ENCODE results near the gene CELA1.

DNA sequence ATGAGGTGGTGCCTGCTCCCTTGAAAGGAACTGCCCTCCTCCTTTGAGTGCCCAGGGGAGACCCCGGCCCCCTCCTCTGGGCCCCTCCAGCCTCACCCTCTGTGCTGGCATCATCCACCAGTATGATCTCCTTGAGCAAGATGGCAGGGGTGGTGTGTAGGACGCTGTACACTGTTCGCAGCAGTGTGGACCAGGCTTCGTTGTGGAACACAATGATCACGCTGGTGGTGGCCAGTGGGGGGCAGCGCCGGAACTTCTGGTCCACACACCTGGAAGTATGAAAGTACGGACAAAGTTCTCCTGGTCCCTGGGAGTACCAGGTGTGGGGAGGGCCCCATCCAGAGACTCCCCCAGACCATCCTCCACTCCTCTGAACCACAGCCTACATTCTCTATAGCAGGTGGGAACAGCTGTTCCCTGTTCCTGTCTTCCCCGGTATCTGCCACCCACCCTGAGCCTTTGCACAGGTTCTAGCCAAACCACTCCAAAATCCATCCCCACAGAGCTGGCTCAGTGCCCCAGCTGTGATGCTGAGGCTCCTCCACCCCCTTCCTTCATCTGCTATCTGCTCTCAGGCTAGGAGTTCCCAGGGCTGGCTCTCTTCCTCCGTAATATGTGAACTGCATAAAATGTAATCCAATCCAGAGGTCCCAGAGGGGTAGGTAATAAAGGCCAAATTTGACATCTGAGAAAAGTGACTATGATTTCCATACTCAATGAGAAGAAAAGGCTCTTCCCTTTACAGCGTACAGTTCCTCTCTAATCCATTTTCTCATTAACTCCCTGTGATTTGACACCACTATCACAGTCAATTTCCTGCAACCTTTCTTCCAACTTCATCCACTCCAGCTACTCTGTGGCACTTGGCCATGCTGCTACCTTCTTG is 30.9 kb upstream of the CELA1 start:
- TF ChIP-seq, protein P1, sequence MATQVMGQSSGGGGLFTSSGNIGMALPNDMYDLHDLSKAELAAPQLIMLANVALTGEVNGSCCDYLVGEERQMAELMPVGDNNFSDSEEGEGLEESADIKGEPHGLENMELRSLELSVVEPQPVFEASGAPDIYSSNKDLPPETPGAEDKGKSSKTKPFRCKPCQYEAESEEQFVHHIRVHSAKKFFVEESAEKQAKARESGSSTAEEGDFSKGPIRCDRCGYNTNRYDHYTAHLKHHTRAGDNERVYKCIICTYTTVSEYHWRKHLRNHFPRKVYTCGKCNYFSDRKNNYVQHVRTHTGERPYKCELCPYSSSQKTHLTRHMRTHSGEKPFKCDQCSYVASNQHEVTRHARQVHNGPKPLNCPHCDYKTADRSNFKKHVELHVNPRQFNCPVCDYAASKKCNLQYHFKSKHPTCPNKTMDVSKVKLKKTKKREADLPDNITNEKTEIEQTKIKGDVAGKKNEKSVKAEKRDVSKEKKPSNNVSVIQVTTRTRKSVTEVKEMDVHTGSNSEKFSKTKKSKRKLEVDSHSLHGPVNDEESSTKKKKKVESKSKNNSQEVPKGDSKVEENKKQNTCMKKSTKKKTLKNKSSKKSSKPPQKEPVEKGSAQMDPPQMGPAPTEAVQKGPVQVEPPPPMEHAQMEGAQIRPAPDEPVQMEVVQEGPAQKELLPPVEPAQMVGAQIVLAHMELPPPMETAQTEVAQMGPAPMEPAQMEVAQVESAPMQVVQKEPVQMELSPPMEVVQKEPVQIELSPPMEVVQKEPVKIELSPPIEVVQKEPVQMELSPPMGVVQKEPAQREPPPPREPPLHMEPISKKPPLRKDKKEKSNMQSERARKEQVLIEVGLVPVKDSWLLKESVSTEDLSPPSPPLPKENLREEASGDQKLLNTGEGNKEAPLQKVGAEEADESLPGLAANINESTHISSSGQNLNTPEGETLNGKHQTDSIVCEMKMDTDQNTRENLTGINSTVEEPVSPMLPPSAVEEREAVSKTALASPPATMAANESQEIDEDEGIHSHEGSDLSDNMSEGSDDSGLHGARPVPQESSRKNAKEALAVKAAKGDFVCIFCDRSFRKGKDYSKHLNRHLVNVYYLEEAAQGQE (IDR thresholded peaks at IDR 0.05; ENCODE audit: insufficient replicate concordance, low read depth): no peak
- TF ChIP-seq POLR2AphosphoS5 (IDR thresholded peaks at IDR 0.05; ENCODE audit: low read depth): no peak
- TF ChIP-seq, protein P2, sequence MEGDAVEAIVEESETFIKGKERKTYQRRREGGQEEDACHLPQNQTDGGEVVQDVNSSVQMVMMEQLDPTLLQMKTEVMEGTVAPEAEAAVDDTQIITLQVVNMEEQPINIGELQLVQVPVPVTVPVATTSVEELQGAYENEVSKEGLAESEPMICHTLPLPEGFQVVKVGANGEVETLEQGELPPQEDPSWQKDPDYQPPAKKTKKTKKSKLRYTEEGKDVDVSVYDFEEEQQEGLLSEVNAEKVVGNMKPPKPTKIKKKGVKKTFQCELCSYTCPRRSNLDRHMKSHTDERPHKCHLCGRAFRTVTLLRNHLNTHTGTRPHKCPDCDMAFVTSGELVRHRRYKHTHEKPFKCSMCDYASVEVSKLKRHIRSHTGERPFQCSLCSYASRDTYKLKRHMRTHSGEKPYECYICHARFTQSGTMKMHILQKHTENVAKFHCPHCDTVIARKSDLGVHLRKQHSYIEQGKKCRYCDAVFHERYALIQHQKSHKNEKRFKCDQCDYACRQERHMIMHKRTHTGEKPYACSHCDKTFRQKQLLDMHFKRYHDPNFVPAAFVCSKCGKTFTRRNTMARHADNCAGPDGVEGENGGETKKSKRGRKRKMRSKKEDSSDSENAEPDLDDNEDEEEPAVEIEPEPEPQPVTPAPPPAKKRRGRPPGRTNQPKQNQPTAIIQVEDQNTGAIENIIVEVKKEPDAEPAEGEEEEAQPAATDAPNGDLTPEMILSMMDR (IDR thresholded peaks at IDR 0.05; ENCODE audit: insufficient read depth, low read length): no peak
- TF ChIP-seq GABPA (IDR thresholded peaks at IDR 0.05; ENCODE audit: low read depth): no peak

Data from HL-60 (cell line).